Adrenal gland (tissue), 12 donors: ENCODE results near the gene CAMKK1. TPM values are rescaled to one million over a fixed set of nuclear protein-coding genes. Genes with fewer than 3 reads are reported as not detected.

Experiments
- DNase-seq, 7 donors: peaks; one replicate each; pipeline ENCODE4 v3.0.0-alpha.2; 2019 to 2020
- H3K27ac ChIP-seq, 5 donors: fragments of 200-600 bp; sonication (generic) in 4 of 5; 1 replicate in 3 of 5; 2 replicates in 2 of 5; pipeline versions ENCODE4 v1.5.1 to v1.8.0; 2016 to 2020; ENCODE audit warnings: mild to moderate bottlenecking in 1 of 5
- H3K27me3 ChIP-seq: fragments of 200-600 bp; 2 replicates; pipeline ENCODE4 v1.8.0; 2021
- H3K36me3 ChIP-seq, 2 donors: fragments of 200-600 bp; replicated peaks in 1 of 2; 1 replicate in 1 of 2; 2 replicates in 1 of 2; pipeline versions ENCODE4 v1.5.1 to v1.8.0; 2018 to 2022
- H3K4me1 ChIP-seq, 2 donors: fragments of 200-600 bp; replicated peaks in 1 of 2; 1 replicate in 1 of 2; 2 replicates in 1 of 2; pipeline versions ENCODE4 v1.5.1 to v1.8.0; 2018 to 2021
- H3K4me3 ChIP-seq, 4 donors: fragments of 200-600 bp; sonication (generic) in 3 of 4; one replicate each; pipeline ENCODE4 v1.5.1; 2016 to 2018
- H3K9me3 ChIP-seq, 3 donors: fragments of 200-600 bp; sonication (generic) in 1 of 3; replicated peaks in 1 of 3; 1 replicate in 2 of 3; 2 replicates in 1 of 3; pipeline versions ENCODE4 v1.5.1 to v1.8.0; 2016 to 2021
- POLR2A ChIP-seq, 2 donors: fragments of 450-650 bp; IDR thresholded peaks; one replicate each; pipeline ENCODE4 v1.6.1; 2017; ENCODE audit warnings: antibody characterized with exemption in 2 of 2, mild to moderate bottlenecking in 2 of 2, moderate library complexity in 1 of 2
- WGBS, 4 donors: extraction: QIAGEN DNeasy Blood & Tissue Kit in 2 of 4; methylation state at CpG; one replicate each; pipeline versions ENCODE4 v1.1.5 to v1.1.7; 2013 to 2017; 5-methylcytosine and 5-hydroxymethylcytosine counted together
- intact Hi-C, 2 donors: fragments of 100-400 bp; cut with DNase I; formaldehyde crosslinking; loops; one replicate each; pipeline versions ENCODE4 v1.14.1 to v1.15.0; 2022 to 2023
- polyA plus RNA-seq, 3 donors: library from polyadenylated mRNA; stranded (reverse); fragments of 200-250 nt in 2 of 3; fragments of 350-450 nt in 1 of 3; fragmentation: Illumina TruSeq in 1 of 3; extraction: RNeasy Lipid Tissue Mini Kit (QIAGEN cat#74804) in 1 of 3; gene quantifications; one replicate each; pipeline ENCODE4 v1.2.3, GENCODE V29; 2013 to 2014
- total RNA-seq, 9 donors: library from RNA; depleted of rRNA in 4 of 9; stranded (reverse); fragments of >200 nt in 4 of 9; fragments of 120-200 nt in 1 of 9; fragmentation: NEBNext Ultra II Directional in 1 of 9; extraction: Animal tissue kit (Norgen Biotek cat#: 25700) in 1 of 9; gene quantifications; one replicate each; pipeline versions ENCODE4 v1.1.0 to v1.2.4, GENCODE V29; 2013 to 2023
- TF ChIP-seq, protein P1 (sequence below), 6 experiments: fragments of 450-650 bp in 4 of 6; fragments of 200-600 bp in 2 of 6; sonication (generic) in 1 of 6; IDR thresholded peaks; 1 replicate in 5 of 6; 2 replicates in 1 of 6; pipeline versions ENCODE4 v1.5.1 to v1.8.0; 2016 to 2021; ENCODE audit warnings: antibody characterized with exemption in 6 of 6, mild to moderate bottlenecking in 2 of 6, moderate library complexity in 1 of 6
- donor health status: healthy with polysubstance abuse.
- donor health status: Bipolar disorder and iron deficiency.
- donor health status: DM: yes; HTN: yes; CAD: no.
- donor health status: DM: no; HTN: no; CAD: no.
- donor health status: DM: no; HTN: no; CAD: no.
- donor health status: DM: yes; HTN: yes; CAD: no.

CAMKK1 gene
- total and polyA plus RNA-seq, 12 donors = 6.0 to 28.2 (median 10.8) TPM

DNA sequence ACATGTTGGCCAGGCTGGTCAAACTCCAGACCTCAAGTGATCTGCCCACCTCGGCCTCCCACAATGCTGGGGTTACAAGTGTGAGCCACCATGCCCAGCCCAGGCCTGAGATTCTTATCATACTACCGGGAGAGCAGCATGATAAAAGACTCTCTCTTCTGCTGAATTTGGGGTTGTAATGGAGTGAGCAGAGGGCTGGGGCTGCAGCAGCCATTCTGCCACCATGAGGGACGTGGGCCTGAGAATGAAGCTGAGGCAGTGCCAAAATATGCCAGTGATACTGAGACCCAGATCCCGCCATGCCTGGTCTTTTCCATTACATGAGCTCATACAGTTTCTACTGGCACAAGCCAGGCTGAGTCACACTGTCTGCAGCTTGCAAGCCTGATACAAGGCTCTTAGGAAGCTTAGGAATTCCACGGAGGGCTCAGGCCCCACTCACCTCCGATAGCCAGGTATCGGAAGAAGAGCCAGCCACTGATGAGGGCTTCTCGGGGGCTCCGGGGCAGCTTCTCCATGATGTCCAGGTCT, 43.0 kb upstream of the CAMKK1 start:
- WGBS, 4 donors = 75 to 91% (median 83%) methylated on average over 3 to 9 of the region's 9 CpGs
- Histone ChIP-seq H3K36me3 (no peaks in the 10 kb centered on the region), H3K4me1 (no peaks in the 10 kb centered on the region), H3K27me3 (no peaks in the 10 kb centered on the region), H3K9me3 (no peaks in the 10 kb centered on the region), H3K4me3 (no peak overlapping the region), H3K27ac (no peak overlapping the region)
- no peak for TF ChIP-seq POLR2A (IDR thresholded peaks at IDR 0.05)
- TF ChIP-seq, protein P1, sequence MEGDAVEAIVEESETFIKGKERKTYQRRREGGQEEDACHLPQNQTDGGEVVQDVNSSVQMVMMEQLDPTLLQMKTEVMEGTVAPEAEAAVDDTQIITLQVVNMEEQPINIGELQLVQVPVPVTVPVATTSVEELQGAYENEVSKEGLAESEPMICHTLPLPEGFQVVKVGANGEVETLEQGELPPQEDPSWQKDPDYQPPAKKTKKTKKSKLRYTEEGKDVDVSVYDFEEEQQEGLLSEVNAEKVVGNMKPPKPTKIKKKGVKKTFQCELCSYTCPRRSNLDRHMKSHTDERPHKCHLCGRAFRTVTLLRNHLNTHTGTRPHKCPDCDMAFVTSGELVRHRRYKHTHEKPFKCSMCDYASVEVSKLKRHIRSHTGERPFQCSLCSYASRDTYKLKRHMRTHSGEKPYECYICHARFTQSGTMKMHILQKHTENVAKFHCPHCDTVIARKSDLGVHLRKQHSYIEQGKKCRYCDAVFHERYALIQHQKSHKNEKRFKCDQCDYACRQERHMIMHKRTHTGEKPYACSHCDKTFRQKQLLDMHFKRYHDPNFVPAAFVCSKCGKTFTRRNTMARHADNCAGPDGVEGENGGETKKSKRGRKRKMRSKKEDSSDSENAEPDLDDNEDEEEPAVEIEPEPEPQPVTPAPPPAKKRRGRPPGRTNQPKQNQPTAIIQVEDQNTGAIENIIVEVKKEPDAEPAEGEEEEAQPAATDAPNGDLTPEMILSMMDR (IDR thresholded peaks at IDR 0.05) = no peak
- peak in 6 of 7 donors; percentile 65 to 84 (median 76) for DNase-seq
- intact Hi-C loops = loop anchor here in 1 of 2 donors (2.0 kb wide), 1 partner anchor 69 kb away; no protein-coding TSS in a partner anchor

DNA sequence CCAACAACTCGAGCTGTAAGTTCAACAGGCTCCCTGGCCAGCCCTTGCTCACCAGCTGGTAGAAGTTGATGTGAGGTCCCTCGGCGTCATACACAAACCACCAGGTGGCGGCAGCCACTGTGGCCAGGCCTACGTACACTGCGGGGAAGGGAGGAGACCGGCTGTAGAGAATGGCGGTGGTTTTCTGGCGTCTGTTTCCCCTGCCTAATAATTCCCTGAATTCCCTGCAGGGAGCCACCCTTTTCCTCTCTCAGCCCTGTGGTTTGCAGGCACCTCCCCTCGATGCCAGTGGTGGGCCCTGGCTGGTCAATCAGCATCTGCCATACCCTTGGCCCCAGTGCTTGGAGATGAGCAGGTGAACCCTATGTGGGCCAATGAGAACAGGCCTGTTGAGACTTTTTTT, 42.3 kb upstream of the CAMKK1 start:
- H3K36me3 ChIP-seq = no peaks in the 10 kb centered on the region
- no peaks in the 10 kb centered on the region for H3K27me3 ChIP-seq
- WGBS, 4 donors = 17 to 21% (median 20%) methylated on average over 3 to 10 of the region's 10 CpGs
- peak; percentile 74 to 91 (median 85) for DNase-seq
- H3K27ac ChIP-seq = no peak overlapping the region
- no peaks in the 10 kb centered on the region for H3K9me3 ChIP-seq
- H3K4me3 ChIP-seq = no peak overlapping the region
- H3K4me1 ChIP-seq = no peaks in the 10 kb centered on the region
- intact Hi-C loops = loop anchor here in 1 of 2 donors (2.0 kb wide), 1 partner anchor 70 kb away; no protein-coding TSS in a partner anchor
- TF ChIP-seq, protein P1 (IDR thresholded peaks at IDR 0.05) = peak; percentile 57 to 81 (median 73)
- TF ChIP-seq POLR2A (IDR thresholded peaks at IDR 0.05) = no peak

- intact Hi-C loops = no loop called here
Observed at GRCh38 chr17:3929764-3930163, 36.9 kb upstream of the CAMKK1 start.

GRCh38 chr17:3929181-3929580, 36.3 kb upstream of the CAMKK1 start:
- Histone ChIP-seq H3K4me3 (no peak overlapping the region), H3K9me3 (no peaks in the 10 kb centered on the region), H3K27me3 (no peaks in the 10 kb centered on the region), H3K36me3 (no peaks in the 10 kb centered on the region), H3K27ac (no peak overlapping the region), H3K4me1 (no peaks in the 10 kb centered on the region)
- WGBS, 4 donors = 78 to 100% (median 92%) methylated on average over 2 to 12 of the region's 12 CpGs
- intact Hi-C loops = no loop called here
- no peak for TF ChIP-seq POLR2A (IDR thresholded peaks at IDR 0.05)
- TF ChIP-seq, protein P1 (IDR thresholded peaks at IDR 0.05) = no peak
- DNase-seq = no peak

More at GRCh38 chr17:3929764-3930163, 36.9 kb upstream of the CAMKK1 start:
- Histone ChIP-seq H3K27me3 (no peaks in the 10 kb centered on the region), H3K27ac (no peak overlapping the region), H3K4me3 (no peak overlapping the region), H3K4me1 (no peaks in the 10 kb centered on the region), H3K36me3 (no peaks in the 10 kb centered on the region), H3K9me3 (no peaks in the 10 kb centered on the region)
- no peak for DNase-seq
- TF ChIP-seq, protein P1 (IDR thresholded peaks at IDR 0.05) = no peak
- no peak for TF ChIP-seq POLR2A (IDR thresholded peaks at IDR 0.05)
- 77 to 90% (median 85%) methylated on average over 1 of the region's 1 CpG for WGBS, 4 donors
